ENCODE results near the gene SEPHS1. TPM values are rescaled to one million over a fixed set of nuclear protein-coding genes. Genes with fewer than 3 reads are reported as not detected.

Gene SEPHS1
- total RNA-seq, 1 donor = 18.1 TPM

- H3K4me3 ChIP-seq (ENCODE audit: low read depth, low read length) = no peak overlapping the region
- no peak for DNase-seq (ENCODE audit: low read depth)
- no peak for TF ChIP-seq CTCF (IDR thresholded peaks at IDR 0.05; ENCODE audit: insufficient read depth, low read depth, low read length)
Observed at GRCh38 chr10:13329565-13329964, 18.5 kb downstream of the SEPHS1 start.

- no peak for TF ChIP-seq CTCF (IDR thresholded peaks at IDR 0.05; ENCODE audit: insufficient read depth, low read depth, low read length)
- DNase-seq (ENCODE audit: low read depth) = no peak
Observed at GRCh38 chr10:13328613-13329012, 19.5 kb downstream of the SEPHS1 start.

GRCh38 chr10:13328126-13328525, 20.0 kb downstream of the SEPHS1 start:
- DNase-seq (ENCODE audit: low read depth) = no peak
- H3K4me3 ChIP-seq (ENCODE audit: low read depth, low read length) = no peak overlapping the region
- TF ChIP-seq CTCF (IDR thresholded peaks at IDR 0.05; ENCODE audit: insufficient read depth, low read depth, low read length) = no peak

More at GRCh38 chr10:13328613-13329012, 19.5 kb downstream of the SEPHS1 start:
- H3K4me3 ChIP-seq (ENCODE audit: low read depth, low read length) = no peak overlapping the region

GRCh38 chr10:13327534-13327933, 20.6 kb downstream of the SEPHS1 start:
- H3K4me3 ChIP-seq (ENCODE audit: low read depth, low read length) = no peak overlapping the region
- DNase-seq (ENCODE audit: low read depth) = no peak
- TF ChIP-seq CTCF (IDR thresholded peaks at IDR 0.05; ENCODE audit: insufficient read depth, low read depth, low read length) = no peak

DNA sequence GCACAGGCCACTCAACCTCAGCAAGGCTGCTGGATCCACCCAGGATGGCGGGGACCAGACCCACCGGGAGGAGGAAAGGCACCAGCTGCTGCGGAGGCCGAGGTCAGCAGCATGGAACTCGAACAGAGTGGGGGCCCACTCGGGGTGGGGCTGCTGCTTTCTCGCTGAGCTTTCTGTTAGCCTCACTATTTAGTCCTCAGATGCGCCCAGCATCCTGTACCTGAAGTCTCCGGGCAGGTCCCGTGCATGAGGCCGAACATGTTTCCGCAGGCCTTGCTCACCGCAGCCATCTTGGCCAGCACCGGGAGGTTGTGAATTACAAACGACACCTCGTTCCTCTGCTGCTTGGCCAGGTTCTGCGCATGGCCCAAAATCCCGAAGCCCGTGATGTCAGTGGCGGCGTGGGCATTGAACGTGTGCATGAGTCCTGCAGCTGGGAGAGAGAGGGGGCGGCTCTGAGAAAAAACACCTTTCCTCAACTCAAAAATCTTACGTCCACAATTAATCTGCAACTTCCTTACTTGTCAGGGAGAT, 25.4 kb downstream of the SEPHS1 start:
- no peak overlapping the region for H3K4me3 ChIP-seq (ENCODE audit: low read depth, low read length)
- no peak for TF ChIP-seq CTCF (IDR thresholded peaks at IDR 0.05; ENCODE audit: insufficient read depth, low read depth, low read length)
- no peak for DNase-seq (ENCODE audit: low read depth)

GRCh38 chr10:13321576-13321975, 26.5 kb downstream of the SEPHS1 start:
- no peak overlapping the region for H3K4me3 ChIP-seq (ENCODE audit: low read depth, low read length)
- no peak for DNase-seq (ENCODE audit: low read depth)
- TF ChIP-seq CTCF (IDR thresholded peaks at IDR 0.05; ENCODE audit: insufficient read depth, low read depth, low read length) = no peak

GRCh38 chr10:13319166-13319565, 28.9 kb downstream of the SEPHS1 start:
- H3K4me3 ChIP-seq (ENCODE audit: low read depth, low read length) = no peak overlapping the region
- DNase-seq (ENCODE audit: low read depth) = no peak
- no peak for TF ChIP-seq CTCF (IDR thresholded peaks at IDR 0.05; ENCODE audit: insufficient read depth, low read depth, low read length)

Measured in fibroblast of villous mesenchyme (primary cell).